GM12878 (cell line): ENCODE data around the gene MAP3K7. TPM values are rescaled to one million over a fixed set of nuclear protein-coding genes. Genes with fewer than 3 reads are reported as not detected.

Source experiments
- ATAC-seq: fragments of 200-7000 bp; cut with Tn5 transposase; 3 replicates; pipeline ENCODE4 v1.9.1; 2020; ENCODE audit warnings: mild to moderate bottlenecking, moderate library complexity
- BruUV-seq: library from RNA; stranded (reverse); fragments of 400-500 nt; replicated peaks from 2 replicates; lab custom pipeline; 2021; lab: Mats Ljungman, UMichigan
- CTCF ChIA-PET: fragments of 300-600 bp; sonication (Branson Sonifier 250); formaldehyde crosslinking; extraction: SDS; loops from one replicate; lab custom pipeline; 2021; ENCODE audit warnings: inconsistent platforms; lab: Yijun Ruan, JAX
- POLR2A ChIA-PET: fragments of 350-600 bp; formaldehyde crosslinking; extraction: SDS; loops from one replicate; lab custom pipeline; 2021; ENCODE audit warnings: inconsistent platforms; lab: Charles Lee
- RAD21 ChIA-PET: fragments of 300-600 bp; sonication (Branson Sonifier 250); formaldehyde crosslinking; loops from one replicate; lab custom pipeline; 2023; ENCODE audit warnings: antibody characterized with exemption; ENCODE audit not compliant: unreplicated experiment; lab: Charles Lee
- SMC1A ChIA-PET: fragments of 300-600 bp; sonication (Branson Sonifier 250); formaldehyde crosslinking; loops from one replicate; lab custom pipeline; 2023; ENCODE audit not compliant: unreplicated experiment, uncharacterized antibody; lab: Charles Lee
- DNase-seq: peaks from one replicate; pipeline ENCODE4 v3.0.0-alpha.2; 2011; ENCODE audit warnings: low read depth, low spot score
- FAIRE-seq: peaks from 3 replicates; lab custom pipeline; 2011; peaks lifted over from hg19 to GRCh38; lab: Jason Lieb, UNC
- H2AFZ ChIP-seq: 2 replicates; pipeline ENCODE4 v1.6.0; 2011; ENCODE audit warnings: low read depth, low read length, control low read depth; ENCODE audit not compliant: control insufficient read depth
- H3K27ac ChIP-seq: 2 replicates; pipeline ENCODE4 v1.5.1; 2011; ENCODE audit warnings: control low read depth; ENCODE audit not compliant: control insufficient read depth, insufficient read depth
- H3K27me3 ChIP-seq, 2 experiments: replicated peaks in 1 of 2; 2 replicates each; pipeline versions ENCODE4 v1.6.0 to v1.6.1; 2011; ENCODE audit warnings: low read length in 1 of 2; ENCODE audit not compliant: control insufficient read depth in 2 of 2, insufficient read depth in 2 of 2
- H3K36me3 ChIP-seq, 2 experiments: 2 replicates each; pipeline ENCODE4 v1.5.1; 2011; ENCODE audit warnings: low read length in 1 of 2; ENCODE audit not compliant: control insufficient read depth in 2 of 2, insufficient read depth in 2 of 2
- H3K4me1 ChIP-seq: 2 replicates; pipeline ENCODE4 v1.6.1; 2011; ENCODE audit warnings: mild to moderate bottlenecking, low read length, moderate library complexity, mixed read lengths; ENCODE audit not compliant: control insufficient read depth, insufficient read depth
- H3K4me2 ChIP-seq: 2 replicates; pipeline ENCODE4 v1.6.0; 2011; ENCODE audit warnings: control low read depth; ENCODE audit not compliant: control insufficient read depth, insufficient read depth
- H3K4me3 ChIP-seq: fragments of 200-600 bp; sonication (generic); 2 replicates; pipeline ENCODE4 v1.5.1; 2016
- H3K79me2 ChIP-seq: 2 replicates; pipeline ENCODE4 v1.6.0; 2011; ENCODE audit warnings: low read length; ENCODE audit not compliant: control insufficient read depth, insufficient read depth
- H3K9ac ChIP-seq: 2 replicates; pipeline ENCODE4 v1.8.0; 2011; ENCODE audit warnings: low read length, control low read depth, mixed read lengths; ENCODE audit not compliant: control insufficient read depth, insufficient read depth
- H3K9me3 ChIP-seq: replicated peaks from 3 replicates; pipeline ENCODE4 v1.5.1; 2011; ENCODE audit warnings: mild to moderate bottlenecking, low read length; ENCODE audit not compliant: control insufficient read depth, insufficient read depth
- H4K20me1 ChIP-seq: 2 replicates; pipeline ENCODE4 v1.6.0; 2011; ENCODE audit not compliant: control insufficient read depth, insufficient read depth
- CHD4 ChIP-seq: fragments of 200-600 bp; sonication (generic); IDR thresholded peaks from 2 replicates; pipeline ENCODE4 v1.6.1; 2016; ENCODE audit warnings: mild to moderate bottlenecking
- IRF4 ChIP-seq: IDR thresholded peaks from 2 replicates; pipeline ENCODE4 v1.6.1; 2011; ENCODE audit warnings: low read depth, low read length
- MXI1 ChIP-seq: fragments of 150-350 bp; IDR thresholded peaks from 2 replicates; pipeline ENCODE4 v1.6.1; 2011; ENCODE audit warnings: low read depth, mild to moderate bottlenecking, inconsistent platforms, low read length, improper control_type of control experiment
- PAX8 ChIP-seq: fragments of 450-650 bp; IDR thresholded peaks from 2 replicates; pipeline ENCODE4 v1.6.1; 2017; ENCODE audit warnings: mild to moderate bottlenecking, moderate library complexity
- POLR2A ChIP-seq: IDR thresholded peaks from 2 replicates; pipeline ENCODE4 v1.6.1; 2011; ENCODE audit warnings: low read depth, mild to moderate bottlenecking, low read length
- WGBS: methylation state at CpG from one replicate; pipeline ENCODE4 v1.1.6; 2016; ENCODE audit warnings: low lambda C conversion rate; ENCODE audit not compliant: insufficient replicate concordance, insufficient coverage; ENCODE audit errors: missing lambda C conversion rate; 5-methylcytosine and 5-hydroxymethylcytosine counted together
- in situ Hi-C: fragments of 300-500 bp; cut with MboI; formaldehyde crosslinking; loops from 9 replicates; pipeline ENCODE4 v1.14.3; 2018; ENCODE audit warnings: mixed read lengths
- intact Hi-C: fragments of 100-400 bp; cut with micrococcal nuclease; formaldehyde crosslinking; loops from one replicate; pipeline ENCODE4 v1.14.2; 2022; ENCODE audit not compliant: unreplicated experiment
- polyA plus RNA-seq, 11 experiments: library from polyadenylated mRNA; depleted of rRNA in 4 of 11; unstranded in 6 of 11; stranded (reverse) in 5 of 11; fragments of >200 nt; fragmentation: Nextera tagmentation in 4 of 11; fragmentation: Illumina TruSeq in 1 of 11; extraction: Ambion mirVana in 4 of 11; extraction: Trizol in 1 of 11; gene quantifications; 1 replicate in 1 of 11; 2 replicates in 10 of 11; pipeline versions ENCODE4 v1.2.1 to v1.2.3, GENCODE V29; 2011 to 2016; ENCODE audit warnings: inconsistent platforms in 2 of 11, missing spikeins in 2 of 11, low read depth in 1 of 11
- total RNA-seq, 4 experiments: library from RNA; depleted of rRNA in 3 of 4; stranded (reverse); fragments of >200 nt in 3 of 4; fragmentation: Illumina TruSeq in 1 of 4; extraction: Trizol in 1 of 4; gene quantifications; 2 replicates each; pipeline versions ENCODE4 v1.2.1 to v1.2.3, GENCODE V29; 2013 to 2021
- TF ChIP-seq, protein P1 (sequence below): fragments of 450-650 bp; IDR thresholded peaks from 2 replicates; pipeline ENCODE4 v1.6.1; 2017; ENCODE audit warnings: mild to moderate bottlenecking, low read depth, inconsistent platforms; ENCODE audit not compliant: poor library complexity, severe bottlenecking

MAP3K7 gene
- total and polyA plus RNA-seq, 10 of the 15 experiments (the other 5 are each of a cell fraction or from before 2014, with no cell fraction given) = 7.0 to 42.6 (median 22.0) TPM

- TF ChIP-seq, protein P1, sequence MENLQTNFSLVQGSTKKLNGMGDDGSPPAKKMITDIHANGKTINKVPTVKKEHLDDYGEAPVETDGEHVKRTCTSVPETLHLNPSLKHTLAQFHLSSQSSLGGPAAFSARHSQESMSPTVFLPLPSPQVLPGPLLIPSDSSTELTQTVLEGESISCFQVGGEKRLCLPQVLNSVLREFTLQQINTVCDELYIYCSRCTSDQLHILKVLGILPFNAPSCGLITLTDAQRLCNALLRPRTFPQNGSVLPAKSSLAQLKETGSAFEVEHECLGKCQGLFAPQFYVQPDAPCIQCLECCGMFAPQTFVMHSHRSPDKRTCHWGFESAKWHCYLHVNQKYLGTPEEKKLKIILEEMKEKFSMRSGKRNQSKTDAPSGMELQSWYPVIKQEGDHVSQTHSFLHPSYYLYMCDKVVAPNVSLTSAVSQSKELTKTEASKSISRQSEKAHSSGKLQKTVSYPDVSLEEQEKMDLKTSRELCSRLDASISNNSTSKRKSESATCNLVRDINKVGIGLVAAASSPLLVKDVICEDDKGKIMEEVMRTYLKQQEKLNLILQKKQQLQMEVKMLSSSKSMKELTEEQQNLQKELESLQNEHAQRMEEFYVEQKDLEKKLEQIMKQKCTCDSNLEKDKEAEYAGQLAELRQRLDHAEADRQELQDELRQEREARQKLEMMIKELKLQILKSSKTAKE = no peak
- no peak for TF ChIP-seq IRF4
- TF ChIP-seq POLR2A = no peak
- TF ChIP-seq CHD4 = no peak
- TF ChIP-seq MXI1 = no peak
- TF ChIP-seq, all 136 proteins: peak for 0
Observed at GRCh38 chr6:90484903-90485302, 102.0 kb downstream of the MAP3K7 start (continued).

DNA sequence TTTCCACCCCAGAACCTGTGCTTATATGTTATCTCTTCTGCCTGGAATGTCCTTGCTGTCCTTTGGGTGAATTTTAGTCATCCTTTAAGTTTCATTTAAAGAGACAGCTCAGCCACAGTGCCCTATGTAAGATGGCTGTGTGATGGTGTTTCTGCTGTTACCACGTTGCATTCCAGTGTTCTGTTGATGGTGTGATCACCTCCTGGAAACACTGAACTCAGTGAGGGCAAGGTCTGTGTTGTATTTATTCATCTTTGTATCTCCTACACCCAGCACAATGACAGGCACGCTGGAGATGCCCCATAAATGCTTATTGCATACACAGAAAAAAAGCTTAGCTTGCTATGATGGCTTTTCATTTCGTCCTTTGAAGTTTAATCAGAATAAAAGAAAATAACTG, 102.5 kb downstream of the MAP3K7 start:
- ATAC-seq = no peak
- peaks cover 0 to 2% of the 10 kb centered on the region in 2 experiments; a peak in 2 of 4 replicates for H3K27me3 ChIP-seq

More for the DNA sequence above, 102.5 kb downstream of the MAP3K7 start:
- CTCF ChIA-PET = interaction anchor here (1.6 kb wide), 1 partner anchor 544 kb away, joined by 7 read pairs; no protein-coding TSS in a partner anchor
- H3K4me2 ChIP-seq = no peak overlapping the region
- 7% methylated on average over 3 of the region's 3 CpGs for WGBS
- POLR2A ChIA-PET = no interaction called here
- no peak for FAIRE-seq
- H3K9me3 ChIP-seq = peaks cover 2% of the 10 kb centered on the region; the same call in 2 of the 3 replicates
- TF ChIP-seq PAX8 = no peak
- no TSS peak for BruUV-seq
- no peak overlapping the region for H3K27ac ChIP-seq
- SMC1A ChIA-PET = interaction anchor here (0.9 kb wide), 1 partner anchor 10 kb away, joined by 3 read pairs; no protein-coding TSS in a partner anchor
- no peak overlapping the region for H3K4me3 ChIP-seq
- no peaks in the 10 kb centered on the region for H3K36me3 ChIP-seq
- no peak overlapping the region for H2AFZ ChIP-seq
- RAD21 ChIA-PET = interaction anchor here (1.9 kb wide), 1 partner anchor 544 kb away, joined by 8 read pairs; no protein-coding TSS in a partner anchor
- no peaks in the 10 kb centered on the region for H3K79me2 ChIP-seq
- no peaks in the 10 kb centered on the region for H3K4me1 ChIP-seq
- in situ Hi-C loops = no loop called here
- intact Hi-C loops = no loop called here
- DNase-seq = no peak
- H3K9ac ChIP-seq = no peak overlapping the region
- H4K20me1 ChIP-seq = no peaks in the 10 kb centered on the region
